ENCODE measurements around the gene SPATS2.

DNA sequence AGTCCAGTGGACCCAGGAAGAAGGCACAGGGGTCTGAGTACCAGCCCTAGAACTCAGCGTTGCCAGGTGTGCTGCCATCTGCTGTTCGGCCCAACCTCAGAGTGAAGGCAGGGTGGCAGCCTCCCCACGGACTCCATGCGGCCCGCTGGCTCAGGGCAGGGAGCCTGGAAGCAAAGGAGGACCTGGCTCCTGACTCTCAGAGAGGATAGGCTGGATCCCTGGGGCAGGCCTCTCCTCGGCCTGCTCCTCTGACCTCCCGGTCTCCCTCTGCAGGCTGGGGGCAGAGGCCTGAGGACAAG is 190.6 kb downstream of the SPATS2 start:
- TF ChIP-seq, protein P1, sequence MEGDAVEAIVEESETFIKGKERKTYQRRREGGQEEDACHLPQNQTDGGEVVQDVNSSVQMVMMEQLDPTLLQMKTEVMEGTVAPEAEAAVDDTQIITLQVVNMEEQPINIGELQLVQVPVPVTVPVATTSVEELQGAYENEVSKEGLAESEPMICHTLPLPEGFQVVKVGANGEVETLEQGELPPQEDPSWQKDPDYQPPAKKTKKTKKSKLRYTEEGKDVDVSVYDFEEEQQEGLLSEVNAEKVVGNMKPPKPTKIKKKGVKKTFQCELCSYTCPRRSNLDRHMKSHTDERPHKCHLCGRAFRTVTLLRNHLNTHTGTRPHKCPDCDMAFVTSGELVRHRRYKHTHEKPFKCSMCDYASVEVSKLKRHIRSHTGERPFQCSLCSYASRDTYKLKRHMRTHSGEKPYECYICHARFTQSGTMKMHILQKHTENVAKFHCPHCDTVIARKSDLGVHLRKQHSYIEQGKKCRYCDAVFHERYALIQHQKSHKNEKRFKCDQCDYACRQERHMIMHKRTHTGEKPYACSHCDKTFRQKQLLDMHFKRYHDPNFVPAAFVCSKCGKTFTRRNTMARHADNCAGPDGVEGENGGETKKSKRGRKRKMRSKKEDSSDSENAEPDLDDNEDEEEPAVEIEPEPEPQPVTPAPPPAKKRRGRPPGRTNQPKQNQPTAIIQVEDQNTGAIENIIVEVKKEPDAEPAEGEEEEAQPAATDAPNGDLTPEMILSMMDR (conservative IDR thresholded peaks at IDR 0.05): no peak
- TF ChIP-seq ZFX (IDR thresholded peaks at IDR 0.05): no peak

Measured in C4-2B (cell line).